ENCODE data around the gene SDK1.

Gene SDK1

DNA sequence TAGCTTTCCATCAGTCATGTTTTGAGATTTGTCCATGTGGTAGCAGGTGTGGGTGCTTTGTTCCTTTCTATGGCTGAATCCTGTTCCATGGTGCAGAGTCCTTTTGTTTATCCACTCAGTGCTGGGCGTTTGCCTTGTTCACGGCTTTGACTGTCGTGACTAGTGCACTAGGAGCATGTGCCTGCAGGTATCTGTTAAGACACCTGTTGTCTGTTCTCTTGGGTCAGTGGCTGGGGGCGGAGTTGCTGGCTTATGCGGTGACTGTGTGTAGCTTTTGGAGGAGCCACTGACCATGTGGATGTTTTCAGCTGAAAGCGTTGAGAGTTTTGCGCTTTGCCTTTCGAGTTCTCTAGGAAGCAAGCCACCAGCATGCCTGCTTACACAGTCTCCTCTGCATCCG is 807.9 kb downstream of the SDK1 start:
- H3K27ac Mint-ChIP-seq: no peak overlapping the region

DNA sequence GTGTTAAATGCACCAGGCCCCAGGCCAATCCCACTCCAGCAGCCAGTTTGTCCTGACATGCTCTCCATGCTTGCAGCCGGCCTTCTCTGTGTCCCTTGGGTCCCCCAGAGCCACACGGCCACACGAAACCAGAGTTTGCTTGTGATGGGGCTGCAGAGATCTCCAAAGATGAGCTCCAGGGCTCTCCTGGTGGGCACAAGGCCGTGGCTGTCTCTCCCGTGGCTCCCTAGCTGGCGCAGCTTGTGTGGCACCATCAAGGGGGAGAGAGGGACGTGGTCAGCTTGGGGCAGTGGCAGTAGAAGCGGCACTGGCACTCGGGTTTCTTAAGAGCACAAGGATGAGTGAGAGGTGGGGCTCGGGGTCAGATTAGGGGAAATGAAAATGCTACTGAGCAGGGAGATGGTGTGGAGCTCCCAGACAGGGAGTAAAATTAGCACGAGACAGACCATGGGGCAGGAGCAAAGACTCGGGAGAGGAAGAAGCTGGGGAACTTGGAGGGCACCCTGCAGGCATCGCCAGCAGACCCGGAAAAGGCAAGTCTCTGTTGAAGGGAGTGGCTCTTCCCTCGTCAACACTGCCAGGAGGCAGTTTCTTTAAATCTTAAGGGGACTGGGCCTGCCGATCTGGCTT is 808.5 kb downstream of the SDK1 start:
- no peak overlapping the region for H3K27ac Mint-ChIP-seq
- no peaks in the 10 kb centered on the region for H3K36me3 Mint-ChIP-seq
- no peak for ATAC-seq
- H3K4me1 Mint-ChIP-seq: no peaks in the 10 kb centered on the region
- no peak for DNase-seq (ENCODE audit: low spot score in 2 of 2)
- no peaks in the 10 kb centered on the region for H3K9me3 Mint-ChIP-seq
- no peak overlapping the region for H3K4me3 Mint-ChIP-seq

More for the DNA sequence above, 807.9 kb downstream of the SDK1 start:
- Mint-ChIP-seq H3K9me3 (no peaks in the 10 kb centered on the region), H3K36me3 (no peaks in the 10 kb centered on the region), H3K4me1 (no peaks in the 10 kb centered on the region), H3K4me3 (no peak overlapping the region)
- no peak for ATAC-seq
- no peak for DNase-seq (ENCODE audit: low spot score in 2 of 2)

DNA sequence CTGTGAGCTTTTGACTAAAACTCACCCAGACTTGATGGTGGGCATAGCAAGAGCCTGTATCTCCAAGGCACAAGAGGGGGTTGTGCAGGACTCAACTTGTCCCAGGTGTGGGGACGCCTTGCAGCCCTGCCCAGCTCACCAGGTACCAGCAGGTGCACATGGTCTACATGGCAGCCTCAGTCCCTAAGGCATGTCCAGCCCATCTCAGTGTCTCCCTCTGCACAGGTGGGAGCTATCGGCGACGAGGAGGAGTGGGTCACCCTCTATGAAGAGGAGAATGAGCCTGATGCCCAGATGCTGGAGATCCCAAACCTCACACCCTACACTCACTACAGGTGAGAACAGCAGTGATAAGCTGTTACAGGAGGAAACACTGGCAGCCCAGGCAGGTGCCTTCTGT is 809.4 kb downstream of the SDK1 start:
- no peaks in the 10 kb centered on the region for H3K36me3 Mint-ChIP-seq
- ATAC-seq: no peak

DNA sequence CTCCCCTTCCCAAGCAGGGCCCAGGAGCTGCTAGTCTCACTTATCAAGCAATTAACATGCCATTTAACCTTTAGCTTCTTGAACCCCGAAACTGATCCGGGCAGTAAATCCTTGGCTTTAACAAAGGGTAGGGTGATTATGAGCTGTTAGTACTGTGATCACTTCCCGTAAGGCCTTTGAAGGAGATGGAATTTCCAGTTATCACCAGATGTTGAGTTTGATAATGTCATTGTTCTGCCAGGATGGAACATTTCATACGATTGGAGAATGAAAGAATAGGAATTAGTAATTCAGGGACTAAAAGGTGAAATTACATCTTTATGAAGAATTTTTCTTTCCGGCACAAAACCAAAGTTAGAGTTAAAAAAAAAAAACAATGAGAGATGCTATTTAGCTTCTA is 810.1 kb downstream of the SDK1 start:
- no peak for ATAC-seq

More for the DNA sequence above, 809.4 kb downstream of the SDK1 start:
- H3K27ac Mint-ChIP-seq: no peak overlapping the region
- DNase-seq (ENCODE audit: low spot score in 2 of 2): no peak
- no peaks in the 10 kb centered on the region for H3K4me1 Mint-ChIP-seq
- no peak overlapping the region for H3K4me3 Mint-ChIP-seq
- no peaks in the 10 kb centered on the region for H3K9me3 Mint-ChIP-seq

DNA sequence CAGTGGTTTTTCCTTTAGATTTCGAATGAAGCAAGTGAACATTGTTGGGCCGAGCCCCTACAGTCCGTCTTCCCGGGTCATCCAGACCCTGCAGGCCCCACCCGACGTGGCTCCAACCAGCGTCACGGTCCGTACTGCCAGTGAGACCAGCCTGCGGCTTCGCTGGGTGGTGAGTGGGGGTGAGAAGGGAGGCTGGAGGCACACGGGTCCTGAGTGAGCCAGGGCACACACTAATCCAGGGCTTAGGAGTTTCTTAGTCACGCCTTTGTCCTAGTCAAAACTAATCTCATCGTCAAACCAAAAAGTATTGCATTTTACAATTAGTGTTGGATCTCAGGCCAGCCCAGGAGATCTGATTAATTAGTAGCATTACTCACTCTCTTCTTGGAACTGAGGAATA is 812.2 kb downstream of the SDK1 start:
- Mint-ChIP-seq H3K36me3 (no peaks in the 10 kb centered on the region), H3K4me1 (no peaks in the 10 kb centered on the region), H3K27ac (peak overlapping the region; percentile 48), H3K4me3 (no peak overlapping the region), H3K9me3 (peaks cover 2% of the 10 kb centered on the region)
- DNase-seq (ENCODE audit: low spot score in 2 of 2) (no peak), ATAC-seq (no peak)

More for the DNA sequence above, 810.1 kb downstream of the SDK1 start:
- no peak overlapping the region for H3K27ac Mint-ChIP-seq
- H3K9me3 Mint-ChIP-seq: no peaks in the 10 kb centered on the region
- no peaks in the 10 kb centered on the region for H3K4me1 Mint-ChIP-seq
- no peak overlapping the region for H3K4me3 Mint-ChIP-seq
- no peak for DNase-seq (ENCODE audit: low spot score in 2 of 2)
- no peaks in the 10 kb centered on the region for H3K36me3 Mint-ChIP-seq

DNA sequence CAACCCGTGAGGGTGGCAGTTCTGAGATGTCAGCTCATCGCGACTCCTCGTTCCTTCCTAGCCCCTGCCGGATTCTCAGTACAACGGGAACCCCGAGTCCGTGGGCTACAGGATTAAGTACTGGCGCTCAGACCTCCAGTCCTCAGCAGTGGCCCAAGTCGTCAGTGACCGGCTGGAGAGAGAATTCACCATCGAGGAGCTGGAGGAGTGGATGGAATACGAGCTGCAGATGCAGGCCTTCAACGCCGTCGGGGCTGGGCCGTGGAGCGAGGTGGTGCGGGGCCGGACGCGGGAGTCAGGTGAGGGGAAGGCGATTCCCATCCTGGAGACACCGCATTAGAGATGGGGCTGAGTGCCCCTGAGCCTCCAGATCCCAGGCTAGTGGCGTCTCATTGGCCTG is 812.9 kb downstream of the SDK1 start:
- DNase-seq (ENCODE audit: low spot score in 2 of 2): no peak
- ATAC-seq: no peak
- H3K4me3 Mint-ChIP-seq: no peak overlapping the region
- no peak overlapping the region for H3K27ac Mint-ChIP-seq
- no peaks in the 10 kb centered on the region for H3K36me3 Mint-ChIP-seq
- H3K9me3 Mint-ChIP-seq: peaks cover 3% of the 10 kb centered on the region
- no peaks in the 10 kb centered on the region for H3K4me1 Mint-ChIP-seq

DNA sequence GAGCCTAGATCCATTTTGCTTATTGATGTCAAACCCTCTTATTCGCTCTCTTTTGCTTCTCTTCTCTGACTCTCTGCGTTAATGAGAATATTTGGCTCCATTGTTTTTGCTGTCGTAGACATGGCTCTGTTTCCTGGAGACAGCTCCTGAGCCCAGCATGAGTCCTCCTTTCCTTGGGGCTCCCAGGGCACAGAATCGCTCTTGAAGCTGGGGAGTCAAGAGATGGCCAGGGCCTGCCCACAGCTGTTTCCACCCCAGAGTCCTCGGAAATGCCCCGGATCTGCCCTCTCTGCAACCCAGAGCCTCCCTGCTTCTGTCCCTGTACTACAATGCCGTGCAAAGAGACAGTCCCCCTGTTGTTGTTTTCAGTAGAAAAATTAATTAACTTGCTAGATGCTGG is 814.4 kb downstream of the SDK1 start:
- H3K4me3 Mint-ChIP-seq: no peak overlapping the region
- no peaks in the 10 kb centered on the region for H3K4me1 Mint-ChIP-seq
- no peaks in the 10 kb centered on the region for H3K36me3 Mint-ChIP-seq
- no peak overlapping the region for H3K27ac Mint-ChIP-seq
- ATAC-seq (no peak), DNase-seq (ENCODE audit: low spot score in 2 of 2) (no peak)
- H3K9me3 Mint-ChIP-seq: peaks cover 10% of the 10 kb centered on the region

DNA sequence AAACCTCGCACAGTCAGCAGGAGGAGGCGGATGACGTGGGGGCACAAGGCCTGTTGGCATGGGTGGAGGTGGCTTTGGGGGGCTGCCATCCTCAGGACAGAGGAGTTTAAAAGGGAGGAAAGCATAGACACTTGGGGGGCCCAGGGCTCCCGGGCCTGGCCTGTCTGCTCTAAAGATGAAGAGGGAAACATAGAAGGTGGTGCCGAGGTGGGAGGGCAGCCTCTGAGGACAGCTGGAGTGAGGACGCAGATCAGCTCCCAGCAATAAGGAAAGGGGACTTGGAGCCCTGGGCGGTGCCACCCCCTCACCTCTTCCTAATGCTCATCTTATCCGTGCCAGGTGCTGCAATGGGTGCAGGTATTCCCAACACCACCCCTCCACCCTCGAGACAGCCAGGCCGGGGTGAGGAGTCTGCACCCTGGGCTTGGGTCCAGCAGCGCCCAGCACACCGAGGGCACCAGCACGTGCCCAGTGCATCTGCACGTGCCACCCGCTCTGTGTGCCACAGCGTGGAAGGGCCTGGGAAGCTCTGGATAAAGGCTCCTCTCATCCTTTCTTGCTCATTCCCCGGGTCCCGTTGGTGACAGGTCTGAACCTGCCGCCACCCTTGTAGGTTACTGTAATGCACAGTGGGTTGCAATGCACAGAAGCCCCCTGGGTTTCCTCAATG is 815.0 kb downstream of the SDK1 start:
- Mint-ChIP-seq H3K36me3 (no peaks in the 10 kb centered on the region), H3K27ac (no peak overlapping the region), H3K4me1 (no peaks in the 10 kb centered on the region), H3K4me3 (no peak overlapping the region), H3K9me3 (peaks cover 10% of the 10 kb centered on the region)
- ATAC-seq (no peak), DNase-seq (ENCODE audit: low spot score in 2 of 2) (no peak)

DNA sequence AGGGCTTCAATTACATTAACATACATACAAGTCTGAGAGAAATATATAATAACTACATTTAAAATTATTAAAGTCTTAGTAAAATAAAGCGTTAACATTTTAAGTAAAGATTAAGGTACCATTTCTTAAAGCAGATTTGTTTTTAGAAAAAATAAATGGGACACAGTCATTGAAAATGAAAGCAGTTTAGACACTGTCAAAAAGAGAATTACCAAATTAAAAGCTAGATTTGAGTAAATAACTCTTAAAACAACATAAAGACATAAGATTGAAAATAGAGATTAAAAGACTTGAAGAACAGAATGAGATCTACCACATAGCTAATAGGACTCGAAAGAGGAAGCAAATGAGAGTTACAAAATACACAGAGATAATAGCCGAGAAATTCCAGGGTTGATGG is 818.8 kb downstream of the SDK1 start:
- Mint-ChIP-seq H3K36me3 (no peaks in the 10 kb centered on the region), H3K4me3 (no peak overlapping the region), H3K4me1 (no peaks in the 10 kb centered on the region), H3K27ac (no peak overlapping the region), H3K9me3 (peaks cover 19% of the 10 kb centered on the region)
- no peak for DNase-seq (ENCODE audit: low spot score in 2 of 2)
- no peak for ATAC-seq

DNA sequence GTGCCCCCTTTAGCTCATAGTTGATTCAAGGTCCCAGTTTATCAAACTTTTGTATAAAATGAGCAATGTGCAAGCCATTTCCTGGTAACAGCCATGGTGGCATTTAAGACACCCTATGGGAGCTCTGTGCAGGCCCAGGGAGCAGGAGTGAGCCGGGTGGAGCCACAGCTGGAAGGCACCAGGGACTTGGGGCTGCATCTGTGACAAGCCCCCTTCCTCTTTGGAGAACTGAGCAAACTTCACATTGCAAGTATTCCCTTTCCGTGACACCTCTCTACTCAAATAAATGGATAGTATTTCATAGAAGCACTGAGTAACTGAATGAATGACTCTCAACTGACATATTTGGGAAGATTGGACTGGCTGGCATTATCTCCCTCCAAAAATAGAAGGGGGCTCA is 822.3 kb downstream of the SDK1 start:
- no peaks in the 10 kb centered on the region for H3K4me1 Mint-ChIP-seq
- no peak for DNase-seq (ENCODE audit: low spot score in 2 of 2)
- peaks cover 20% of the 10 kb centered on the region for H3K9me3 Mint-ChIP-seq

DNA sequence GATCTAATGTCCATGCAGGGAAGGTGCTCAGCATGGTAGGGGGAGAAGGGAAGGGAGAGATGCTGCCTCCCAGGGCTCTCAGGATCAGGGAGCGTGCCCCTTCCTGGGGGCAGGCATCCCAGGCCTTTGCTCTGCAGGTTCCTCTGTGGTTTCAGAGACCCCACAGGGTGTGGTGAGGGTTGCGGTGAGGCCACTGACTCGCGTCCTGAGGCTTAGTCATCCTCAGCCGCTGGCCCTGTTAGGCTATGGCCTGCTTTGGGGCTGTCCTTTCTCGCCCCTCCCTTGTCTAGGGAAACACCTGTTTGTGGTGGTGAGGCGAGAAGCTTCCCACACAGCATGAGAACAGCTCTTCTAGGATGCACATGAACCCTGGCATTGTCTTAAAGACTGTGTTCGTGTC is 822.8 kb downstream of the SDK1 start:
- ATAC-seq (no peak), DNase-seq (ENCODE audit: low spot score in 2 of 2) (no peak)
- H3K4me3 Mint-ChIP-seq: no peak overlapping the region
- H3K27ac Mint-ChIP-seq: no peak overlapping the region
- H3K4me1 Mint-ChIP-seq: no peaks in the 10 kb centered on the region
- no peaks in the 10 kb centered on the region for H3K36me3 Mint-ChIP-seq
- H3K9me3 Mint-ChIP-seq: peaks cover 20% of the 10 kb centered on the region

More for the DNA sequence above, 822.3 kb downstream of the SDK1 start:
- no peak overlapping the region for H3K27ac Mint-ChIP-seq
- no peak overlapping the region for H3K4me3 Mint-ChIP-seq
- no peak for ATAC-seq
- H3K36me3 Mint-ChIP-seq: no peaks in the 10 kb centered on the region

DNA sequence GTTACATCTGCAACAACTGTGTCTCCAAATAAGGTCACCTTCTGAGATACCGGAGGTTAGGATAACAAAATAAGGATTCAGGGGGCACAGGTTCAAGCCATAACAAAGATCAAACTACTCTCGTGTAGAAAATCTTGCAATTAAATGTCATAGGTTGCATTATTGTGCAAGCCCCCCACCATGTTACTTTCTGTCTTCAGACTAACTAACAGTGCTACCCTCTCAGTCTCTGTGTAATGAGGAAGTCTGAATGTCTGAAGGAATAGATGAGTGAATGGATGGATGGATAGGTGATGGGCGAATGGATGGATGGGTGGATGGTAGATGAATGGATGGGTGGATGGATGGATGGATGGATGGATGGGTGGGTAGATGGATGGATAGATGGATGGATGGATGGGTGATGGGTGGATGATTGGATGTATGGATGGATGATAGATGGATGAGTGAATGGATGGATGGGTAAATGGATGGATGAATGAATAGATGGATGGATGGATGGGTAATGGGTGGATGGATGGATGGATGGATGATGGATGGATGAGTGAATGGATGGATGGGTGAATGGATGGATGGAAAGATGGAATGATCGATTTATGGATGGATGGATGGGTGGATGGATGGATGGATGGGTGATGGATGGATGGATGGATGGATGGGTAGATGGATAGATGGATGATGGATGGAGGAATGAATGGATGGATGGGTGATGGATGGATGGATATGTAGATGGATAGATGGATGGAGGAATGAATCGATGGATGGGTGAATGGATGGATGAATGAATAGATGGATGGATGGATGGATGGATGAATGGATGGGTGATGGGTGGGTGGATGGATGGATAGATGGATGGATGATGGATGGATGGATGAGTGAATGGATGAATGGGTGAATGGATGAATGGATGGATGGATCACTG is 823.8 kb downstream of the SDK1 start:
- no peaks in the 10 kb centered on the region for H3K4me1 Mint-ChIP-seq
- no peak overlapping the region for H3K27ac Mint-ChIP-seq
- H3K9me3 Mint-ChIP-seq: peaks cover 15% of the 10 kb centered on the region
- no peak for ATAC-seq
- DNase-seq (ENCODE audit: low spot score in 2 of 2): no peak
- no peak overlapping the region for H3K4me3 Mint-ChIP-seq
- H3K36me3 Mint-ChIP-seq: no peaks in the 10 kb centered on the region

DNA sequence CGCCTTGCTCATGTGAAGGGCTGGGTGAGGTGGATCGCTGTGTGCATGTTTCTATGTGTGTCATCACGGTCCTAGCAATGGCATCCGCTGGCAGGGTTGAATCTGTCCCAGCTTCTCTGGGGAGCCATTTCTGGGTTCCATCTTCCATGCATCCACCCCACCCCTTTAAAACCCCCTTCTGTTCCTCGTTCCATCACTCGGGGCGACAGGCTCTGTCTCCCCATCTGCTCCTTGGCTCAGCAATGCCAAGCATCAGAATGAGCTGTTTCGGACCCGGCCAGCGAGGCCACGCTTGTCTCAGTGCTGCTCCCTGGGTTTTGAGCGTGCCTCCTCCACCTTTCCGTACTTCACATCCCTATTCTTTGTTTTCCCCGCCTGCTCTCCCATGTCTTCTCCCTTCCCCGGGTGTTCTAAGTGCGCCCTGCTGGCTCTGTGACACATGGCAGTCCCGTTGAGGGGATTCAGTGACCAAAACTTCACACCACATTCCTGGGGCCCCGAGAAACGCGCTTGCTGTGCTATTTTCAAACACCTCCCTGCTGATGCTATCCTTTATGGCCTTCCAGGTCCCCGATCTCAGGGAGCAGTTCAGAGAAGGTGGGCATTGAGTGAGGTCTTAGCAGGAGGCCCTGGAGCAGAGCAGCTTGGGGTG is 827.0 kb downstream of the SDK1 start:
- Mint-ChIP-seq H3K4me1 (no peaks in the 10 kb centered on the region), H3K4me3 (no peak overlapping the region), H3K27ac (no peak overlapping the region), H3K36me3 (no peaks in the 10 kb centered on the region), H3K9me3 (peaks cover 7% of the 10 kb centered on the region)
- DNase-seq (ENCODE audit: low spot score in 2 of 2) (no peak), ATAC-seq (no peak)

DNA sequence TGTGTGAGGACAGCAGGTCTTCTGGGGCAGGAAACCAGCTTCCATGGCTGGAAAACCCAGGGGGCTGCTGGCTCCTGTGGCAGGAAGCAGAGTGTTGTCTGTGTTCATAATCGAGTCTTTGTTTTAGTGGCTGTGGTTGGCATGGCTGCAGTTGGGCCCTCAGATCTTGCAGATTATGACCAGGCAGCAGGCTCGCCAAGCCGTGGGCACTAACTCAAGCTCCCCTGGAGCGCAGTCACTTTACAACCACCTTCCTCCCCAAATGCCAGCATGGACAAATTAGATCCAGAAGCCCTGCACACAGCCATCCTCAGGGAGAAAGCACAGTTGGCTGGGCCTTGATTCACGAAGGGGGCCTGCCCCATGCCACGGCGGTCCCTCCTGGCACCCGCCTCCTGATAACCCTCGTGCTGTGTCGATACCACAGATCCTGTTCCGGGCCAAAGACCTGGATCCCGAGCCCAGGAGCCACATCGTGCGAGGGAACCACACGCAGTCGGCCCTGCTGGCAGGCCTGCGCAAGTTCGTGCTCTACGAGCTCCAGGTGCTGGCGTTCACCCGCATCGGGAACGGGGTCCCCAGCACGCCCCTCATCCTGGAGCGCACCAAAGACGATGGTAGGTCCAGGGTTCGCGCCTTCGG is 828.5 kb downstream of the SDK1 start:
- H3K36me3 Mint-ChIP-seq: no peaks in the 10 kb centered on the region
- H3K27ac Mint-ChIP-seq: no peak overlapping the region
- DNase-seq (ENCODE audit: low spot score in 2 of 2) (no peak), ATAC-seq (no peak)
- no peak overlapping the region for H3K4me3 Mint-ChIP-seq
- no peaks in the 10 kb centered on the region for H3K4me1 Mint-ChIP-seq
- peaks cover 6% of the 10 kb centered on the region for H3K9me3 Mint-ChIP-seq

DNA sequence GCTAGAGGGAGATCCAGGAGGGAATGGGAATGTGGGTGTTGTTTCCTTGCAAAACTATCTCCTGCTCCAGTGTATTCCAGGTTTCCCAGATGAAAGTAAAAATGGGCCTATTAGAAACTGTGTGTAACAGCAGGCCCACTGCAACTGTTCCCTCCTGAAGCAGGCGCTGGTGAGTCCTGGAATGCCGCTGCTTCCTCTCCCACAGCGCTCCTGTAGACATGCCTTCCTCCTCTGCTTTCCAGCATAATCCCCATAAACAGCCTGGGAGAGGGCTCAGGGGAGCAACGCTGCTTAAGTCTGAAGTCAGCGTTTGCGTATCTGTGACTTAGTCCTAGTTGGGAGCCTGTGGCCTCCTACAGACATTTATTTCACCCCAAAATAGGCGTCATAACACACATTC is 830.0 kb downstream of the SDK1 start:
- no peaks in the 10 kb centered on the region for H3K4me1 Mint-ChIP-seq
- H3K27ac Mint-ChIP-seq: no peak overlapping the region
- no peaks in the 10 kb centered on the region for H3K36me3 Mint-ChIP-seq
- DNase-seq (ENCODE audit: low spot score in 2 of 2) (no peak), ATAC-seq (no peak)
- no peaks in the 10 kb centered on the region for H3K9me3 Mint-ChIP-seq
- no peak overlapping the region for H3K4me3 Mint-ChIP-seq

All from stimulated activated effector memory CD8-positive, alpha-beta T cell treated with anti-CD3 and anti-CD28 coated beads, Interleukin-12 subunit alpha, Interleukin-12 subunit beta, amount 100 ng/mL, for 72 hours (primary cell).